ENCODE measurements around the gene SOX3.

Gene SOX3

DNA sequence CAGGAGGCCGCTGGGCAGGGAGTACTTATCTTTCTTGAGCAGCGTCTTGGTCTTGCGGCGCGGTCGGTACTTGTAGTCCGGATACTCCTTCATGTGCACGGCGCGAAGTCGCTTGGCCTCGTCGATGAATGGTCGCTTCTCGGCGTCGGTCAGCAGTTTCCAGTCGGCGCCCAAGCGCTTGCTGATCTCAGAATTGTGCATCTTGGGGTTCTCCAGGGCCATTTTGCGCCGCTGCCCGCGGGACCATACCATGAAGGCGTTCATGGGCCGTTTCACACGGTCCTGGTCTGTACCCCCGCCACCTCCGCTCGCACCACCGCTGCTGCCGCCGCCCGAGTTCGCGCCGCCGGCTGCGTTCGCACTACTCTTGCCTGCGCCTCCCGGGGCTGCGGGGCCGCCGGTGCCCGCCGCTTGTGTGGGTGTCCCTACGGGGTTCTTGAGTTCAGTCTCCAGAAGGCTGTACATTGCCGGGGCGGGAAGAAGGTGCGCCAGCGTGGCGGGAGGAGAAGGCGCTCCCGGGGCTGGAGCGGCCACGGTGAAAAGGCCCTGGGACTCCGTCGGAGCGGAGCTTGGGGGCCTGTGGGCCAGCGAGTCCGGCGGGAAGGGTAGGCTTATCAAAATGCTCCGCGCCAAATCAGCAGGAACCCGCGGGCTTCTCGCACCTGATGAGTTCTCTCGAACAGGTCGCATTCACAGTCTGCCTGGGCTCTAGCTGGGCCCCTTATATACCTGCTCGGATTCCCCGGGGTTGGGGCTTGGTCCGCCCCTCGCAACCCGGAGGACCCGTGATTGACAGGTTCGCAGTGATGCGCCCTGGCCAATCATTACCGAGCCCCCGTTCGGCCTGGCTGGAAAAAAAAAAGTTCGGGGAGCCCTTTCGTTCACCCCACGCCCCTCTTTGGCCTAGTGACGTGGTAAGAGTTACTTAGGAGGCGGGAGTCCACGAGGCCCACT, at the start of gene SOX3:
TSS of gene SOX3 (minus strand) at position 699 of the 954 bp plus-strand sequence. CDS start at position 690, 9 bp downstream.
- DNase-seq (ENCODE audit: low spot score) = no peak

DNA sequence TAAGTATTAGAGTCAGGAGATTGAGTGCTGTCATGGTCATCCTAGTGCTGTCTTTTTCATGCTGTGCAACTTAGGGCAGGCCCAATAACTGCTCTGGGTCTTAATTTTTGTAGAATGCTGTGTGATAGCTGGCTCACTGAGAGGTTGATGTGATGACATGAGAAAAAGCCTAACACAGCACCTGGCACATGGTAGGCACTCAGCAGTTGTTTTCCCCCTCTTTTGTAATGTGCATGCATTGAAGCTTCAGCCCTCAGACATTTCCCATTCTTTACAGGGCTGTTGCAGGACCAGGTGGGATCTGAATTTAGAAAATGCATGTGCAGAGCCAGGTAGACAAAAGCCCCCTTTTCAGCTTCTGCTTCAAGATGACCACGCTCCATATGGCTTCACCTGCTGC, 44.1 kb upstream of the SOX3 start:
- DNase-seq (ENCODE audit: low spot score) = no peak

DNA sequence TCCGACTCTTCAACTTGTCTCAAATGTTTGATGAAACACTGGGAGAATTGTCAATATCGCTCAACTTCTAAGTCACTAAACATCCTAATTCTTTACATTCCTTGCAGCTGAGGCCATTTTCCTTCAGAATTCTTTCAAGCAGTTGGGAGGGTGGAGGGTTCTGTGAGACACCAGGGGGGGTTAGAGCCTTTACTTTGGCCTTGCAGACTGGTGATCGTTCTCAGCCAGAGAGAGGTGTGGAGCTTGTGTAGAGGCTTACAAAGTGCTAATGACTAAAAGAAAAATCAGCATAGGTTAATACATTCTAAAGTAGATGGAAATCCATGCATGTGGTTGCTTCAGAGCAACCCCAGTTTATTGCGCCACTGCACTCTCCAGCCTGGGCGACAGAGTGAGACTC, 21.3 kb upstream of the SOX3 start:
- no peak for DNase-seq (ENCODE audit: low spot score)

DNA sequence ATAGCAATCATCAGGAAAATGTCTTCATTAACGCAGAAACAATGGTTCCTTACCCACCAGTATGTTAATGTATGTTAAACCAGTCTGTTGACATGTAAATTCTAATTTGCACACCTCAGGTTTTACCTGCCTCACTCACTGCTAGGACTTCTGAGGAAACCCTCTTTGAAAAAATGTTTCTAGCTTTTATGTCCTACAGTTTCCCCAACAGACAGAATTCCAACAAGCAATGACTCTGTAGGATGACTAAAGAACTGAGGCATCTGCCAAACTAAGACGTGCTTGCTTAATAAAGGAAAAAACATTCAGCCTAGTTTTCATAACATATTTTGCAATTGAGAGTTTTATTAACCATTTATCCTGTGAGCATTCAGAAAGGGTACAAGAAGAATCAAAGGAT, 20.6 kb upstream of the SOX3 start:
- DNase-seq (ENCODE audit: low spot score) = peak; percentile 39

DNA sequence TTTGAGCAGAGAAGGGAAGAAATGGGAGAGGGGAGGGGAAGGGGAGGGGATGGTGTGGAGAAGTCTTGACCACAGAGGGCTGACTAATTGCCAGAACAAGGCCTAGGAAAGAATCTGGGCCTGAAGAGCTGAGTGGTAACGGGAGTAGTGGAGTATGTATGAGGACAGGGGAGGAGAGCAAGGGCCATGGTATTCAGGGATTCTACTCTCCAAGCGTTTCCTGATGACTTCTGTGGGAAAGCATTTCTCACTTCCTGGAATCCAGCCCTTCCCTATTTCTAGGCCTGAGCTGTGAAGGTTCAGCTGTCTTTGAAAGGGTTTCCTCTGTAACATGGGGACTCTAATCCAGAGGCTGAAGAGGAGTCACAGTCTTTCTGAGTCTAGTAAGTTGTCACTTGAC, 19.7 kb upstream of the SOX3 start:
- DNase-seq (ENCODE audit: low spot score) = peak; percentile 39

DNA sequence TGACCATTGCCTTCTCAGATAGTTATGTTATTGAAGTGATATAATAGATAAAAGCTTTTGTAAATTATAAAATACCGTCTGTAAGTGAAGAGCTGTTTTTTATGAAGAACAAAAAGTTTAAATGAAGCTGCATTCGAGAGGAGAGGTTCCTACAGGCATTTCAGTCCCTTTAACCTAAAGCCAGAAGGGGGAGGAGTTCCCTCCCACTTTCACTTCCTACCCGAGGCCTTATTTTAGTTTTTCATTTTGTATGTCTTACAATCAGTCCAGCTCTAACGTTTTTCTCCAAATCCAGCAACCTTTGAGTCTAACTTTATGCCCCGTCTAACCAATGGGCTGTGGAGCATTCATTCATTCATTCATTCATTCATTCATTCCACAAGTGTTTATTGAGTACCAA, 16.5 kb upstream of the SOX3 start:
- no peak for DNase-seq (ENCODE audit: low spot score)

DNA sequence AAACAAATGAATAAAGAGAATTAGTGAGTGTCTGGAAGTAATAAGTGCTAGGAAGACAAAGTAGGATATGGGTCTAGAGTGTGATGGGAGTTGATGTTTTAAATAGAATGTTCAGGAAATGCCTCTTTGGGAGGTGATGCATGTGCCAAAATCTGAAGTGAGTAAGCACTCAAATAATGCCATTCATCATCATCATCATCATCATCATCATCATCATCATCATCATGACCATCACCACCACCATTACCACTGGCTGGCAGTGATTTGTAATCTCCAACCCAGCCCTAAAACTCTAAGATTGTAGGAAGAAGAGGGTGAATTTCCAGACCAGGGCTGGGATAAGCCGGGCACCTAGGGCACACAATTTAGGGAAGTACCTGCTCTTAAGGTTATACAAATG, 9.7 kb upstream of the SOX3 start:
- DNase-seq (ENCODE audit: low spot score) = no peak

DNA sequence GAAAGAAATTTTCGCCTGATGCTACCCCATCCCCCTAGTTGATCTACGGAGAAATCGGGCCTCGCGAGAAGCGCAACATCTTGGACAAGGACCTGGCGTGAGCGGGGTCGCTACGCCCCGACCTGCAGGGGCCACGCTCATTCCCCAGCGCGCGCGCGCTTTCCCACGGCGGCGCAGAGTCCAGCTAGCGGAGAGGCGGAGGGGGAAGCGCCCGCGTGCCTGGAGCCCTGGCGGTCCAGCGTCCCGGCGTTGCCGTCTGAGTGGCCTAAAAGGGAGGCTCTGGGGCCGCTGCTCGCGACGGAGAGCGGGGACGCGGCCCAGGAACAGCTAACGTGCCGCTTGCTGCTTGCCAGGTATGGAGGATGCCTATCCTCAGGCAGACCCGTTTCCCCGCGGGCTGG, 6.0 kb upstream of the SOX3 start:
- DNase-seq (ENCODE audit: low spot score) = no peak

DNA sequence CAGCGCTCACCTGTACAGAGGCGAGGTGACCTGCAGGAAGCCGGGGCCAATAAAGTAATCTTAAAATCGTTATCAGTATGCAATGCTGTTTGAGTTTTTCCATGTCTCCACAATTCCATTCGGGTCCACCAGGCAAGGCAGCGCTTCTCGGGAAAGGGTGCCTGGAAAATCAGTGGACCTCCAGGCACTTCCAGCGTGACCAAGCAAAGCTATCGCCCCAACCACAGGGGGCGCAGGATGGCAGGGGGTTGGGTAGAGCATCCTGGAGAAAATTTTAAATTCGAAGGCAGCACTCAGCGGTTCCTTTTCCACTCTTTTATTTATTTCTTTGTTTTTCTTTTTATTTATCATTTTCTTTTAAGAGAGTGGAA, 5.4 kb upstream of the SOX3 start:
- DNase-seq (ENCODE audit: low spot score) = no peak

DNA sequence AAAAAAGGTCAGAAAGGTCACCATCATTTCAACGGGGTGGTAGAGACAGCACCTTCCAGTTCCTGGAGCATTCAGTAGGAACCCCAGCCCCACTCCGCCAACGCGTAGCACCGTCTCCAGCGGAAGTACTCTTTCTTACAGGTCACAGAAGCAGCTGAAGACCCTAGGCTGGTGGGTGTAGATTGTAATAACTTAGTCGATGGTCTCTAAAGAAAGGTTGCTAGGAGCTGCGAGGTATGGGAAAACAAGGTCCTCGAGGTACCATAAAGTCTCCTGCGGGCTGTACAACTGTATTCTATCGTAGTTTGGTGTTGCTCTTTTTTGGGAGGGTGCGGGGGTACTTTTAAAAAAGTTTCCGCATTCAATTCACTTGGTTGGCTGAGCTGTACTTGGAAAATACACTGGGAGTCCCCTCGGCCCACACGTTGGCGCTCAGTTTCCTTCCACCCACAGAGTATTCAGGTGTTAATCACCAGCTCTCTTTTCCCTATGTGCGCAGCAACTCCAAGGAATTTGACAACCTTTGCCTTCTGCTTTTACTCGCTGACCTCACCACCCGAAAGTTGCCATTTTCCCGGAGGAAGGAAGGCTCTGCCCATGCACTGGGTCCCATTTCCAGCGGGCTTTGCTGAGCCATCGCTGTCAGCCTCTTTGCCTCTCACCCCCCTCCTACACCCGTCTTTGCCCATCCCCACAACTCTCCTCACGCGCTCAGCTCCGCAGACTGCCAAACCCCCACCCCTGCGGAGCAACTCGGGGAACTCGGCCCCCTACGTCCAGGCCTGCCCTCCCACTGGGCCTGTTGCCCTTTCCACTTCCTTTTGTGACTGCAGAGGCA, 4.8 kb upstream of the SOX3 start:
- DNase-seq (ENCODE audit: low spot score) = no peak

DNA sequence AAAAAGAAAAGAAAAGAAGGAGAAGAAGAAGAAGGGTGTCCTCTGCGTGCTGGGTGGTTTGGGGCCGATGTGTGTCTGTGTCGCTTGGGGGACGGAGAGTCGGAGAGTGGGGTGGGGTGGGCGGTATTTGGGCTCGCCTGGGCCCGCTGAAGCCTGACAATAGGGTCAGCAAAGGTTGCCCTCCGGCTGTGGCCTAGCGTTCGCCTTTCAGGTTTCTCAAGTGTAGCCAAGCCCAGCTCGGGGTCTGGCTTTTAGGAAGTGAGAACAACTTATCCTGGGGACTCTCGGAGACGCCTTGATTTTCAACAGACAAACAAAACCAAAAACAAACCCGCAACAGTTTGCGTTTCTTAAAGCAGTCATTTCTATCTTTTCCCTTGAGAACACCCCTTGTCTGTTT, 4.1 kb upstream of the SOX3 start:
- no peak for DNase-seq (ENCODE audit: low spot score)

DNA sequence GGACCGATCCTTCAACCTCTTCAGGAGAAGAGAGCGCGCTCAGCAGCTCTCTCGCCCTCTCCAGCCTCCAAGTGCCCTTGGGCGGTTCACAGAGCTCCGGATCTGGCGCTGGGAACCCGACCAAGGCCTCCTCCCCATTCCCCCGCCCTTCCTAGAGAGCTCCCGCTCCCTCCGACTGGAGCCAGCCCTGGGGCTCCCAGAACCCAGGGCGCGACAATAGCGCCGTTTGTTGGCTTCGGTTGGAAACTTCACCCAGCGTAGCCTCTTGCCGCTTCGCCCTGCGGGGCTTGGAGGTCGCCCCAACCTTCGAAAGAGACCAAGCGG, 3.1 kb upstream of the SOX3 start:
- no peak for DNase-seq (ENCODE audit: low spot score)

DNA sequence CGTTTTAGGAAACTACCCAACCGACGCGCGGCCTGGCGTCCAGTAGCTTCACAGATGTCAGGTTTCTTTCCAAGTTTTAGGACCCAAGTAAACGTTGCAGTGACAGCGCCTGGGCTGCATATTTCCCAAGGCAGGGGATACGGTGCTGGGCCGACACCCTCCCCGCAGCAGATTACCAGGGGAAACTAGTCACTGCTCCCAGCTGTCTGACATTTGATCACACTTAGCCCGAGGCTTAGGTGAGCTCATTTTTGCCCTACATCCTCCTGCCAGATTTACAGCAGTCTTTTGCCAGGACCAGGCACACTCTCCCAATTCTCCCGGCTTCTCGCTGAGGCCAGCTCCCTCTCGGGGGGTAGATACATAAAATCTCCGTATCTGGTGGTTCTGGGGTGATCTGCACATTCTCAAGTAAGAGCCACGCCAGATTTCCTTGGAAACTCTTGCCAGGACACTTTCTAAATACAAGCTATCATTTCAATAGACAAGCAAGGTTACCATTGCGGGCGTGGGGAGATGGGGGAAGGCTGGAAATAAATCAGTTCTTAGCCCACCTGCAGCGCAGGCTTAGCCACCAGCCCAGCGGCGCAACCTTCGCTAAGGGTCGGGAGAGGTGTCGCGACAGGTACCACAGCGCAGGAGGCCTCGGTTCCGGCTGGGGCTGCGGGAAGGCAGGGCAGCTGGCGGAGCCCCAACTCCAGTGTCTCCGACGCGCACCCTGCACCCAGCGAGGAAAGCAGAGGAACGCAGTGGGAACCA, 2.5 kb upstream of the SOX3 start:
- no peak for DNase-seq (ENCODE audit: low spot score)

DNA sequence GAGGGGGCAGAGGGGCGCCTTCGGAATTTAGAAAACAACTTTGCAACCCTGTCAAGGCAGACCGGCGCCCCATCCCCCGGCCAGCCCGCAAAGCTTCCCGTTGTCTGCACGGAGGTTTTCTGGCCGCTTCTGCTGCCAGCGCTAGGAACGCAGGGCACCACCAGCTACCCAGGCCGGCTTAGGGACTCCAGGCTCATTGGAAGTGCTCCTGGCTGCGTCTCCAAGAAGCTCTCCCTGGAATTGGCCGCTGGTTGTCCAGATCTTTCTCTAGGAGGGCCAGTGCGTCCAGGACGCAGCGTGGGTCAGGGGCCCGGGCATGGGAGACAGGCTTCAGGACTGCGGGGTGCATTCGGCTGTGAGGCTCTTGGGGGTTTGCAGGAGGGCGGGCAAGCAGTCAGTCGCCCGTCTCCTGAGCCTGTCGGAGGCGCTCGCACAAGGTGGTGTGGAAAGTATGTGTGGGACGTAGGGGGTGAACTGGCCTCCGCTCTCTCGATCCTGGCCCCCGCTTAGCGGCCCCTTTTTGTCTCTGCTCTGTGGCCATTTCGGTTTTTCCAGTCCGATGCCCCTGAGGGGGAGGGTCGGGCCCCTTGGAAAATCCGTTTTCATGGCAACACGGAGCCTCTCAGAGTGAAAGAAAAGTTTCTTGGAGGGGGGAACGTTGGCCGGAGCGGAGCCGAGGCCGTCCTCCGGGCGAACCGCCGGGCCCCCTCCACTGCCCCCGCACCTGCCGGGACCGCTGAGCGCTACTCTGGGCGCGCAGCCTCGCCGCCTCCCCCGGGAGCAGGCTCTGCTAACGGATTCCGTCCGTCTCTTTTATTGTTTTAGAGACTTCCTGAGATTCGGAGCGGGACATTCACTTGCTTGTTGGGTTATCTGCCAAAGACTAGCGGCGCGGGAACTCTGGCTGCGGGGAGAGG, 810 bp upstream of the SOX3 start:
- no peak for DNase-seq (ENCODE audit: low spot score)

DNA sequence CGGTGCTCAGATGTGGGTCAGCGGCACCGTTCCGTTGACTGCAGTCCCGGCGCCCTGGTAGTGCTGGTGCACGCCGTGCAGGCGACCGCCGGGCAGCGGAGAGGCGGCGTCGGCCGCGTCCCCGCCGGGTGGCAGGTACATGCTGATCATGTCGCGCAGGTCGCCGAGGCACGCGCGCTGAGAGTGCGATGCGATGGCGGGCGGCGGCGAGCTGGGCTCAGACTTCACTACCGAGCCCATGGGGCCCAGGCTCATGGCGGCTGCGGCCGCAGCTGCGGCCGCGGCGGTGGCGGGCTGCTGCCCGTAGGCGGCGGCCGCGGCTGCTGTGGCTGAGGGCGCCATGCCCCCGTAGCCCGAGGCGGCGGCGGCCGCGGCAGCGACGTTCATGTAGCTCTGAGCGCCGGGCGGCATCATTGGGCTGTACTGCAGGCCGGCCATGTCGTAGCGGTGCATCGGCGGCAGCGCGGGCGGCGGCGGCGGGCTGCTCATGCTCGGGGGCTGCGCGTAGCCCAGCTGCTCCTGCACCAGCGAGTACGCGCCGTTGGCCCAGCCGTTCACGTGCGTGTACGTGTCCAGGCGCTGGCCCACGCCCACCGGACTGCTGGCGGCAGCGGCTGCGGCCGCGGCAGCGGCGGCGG, 1.0 kb downstream of the SOX3 start:
- peak; percentile 35 for DNase-seq (ENCODE audit: low spot score)

DNA sequence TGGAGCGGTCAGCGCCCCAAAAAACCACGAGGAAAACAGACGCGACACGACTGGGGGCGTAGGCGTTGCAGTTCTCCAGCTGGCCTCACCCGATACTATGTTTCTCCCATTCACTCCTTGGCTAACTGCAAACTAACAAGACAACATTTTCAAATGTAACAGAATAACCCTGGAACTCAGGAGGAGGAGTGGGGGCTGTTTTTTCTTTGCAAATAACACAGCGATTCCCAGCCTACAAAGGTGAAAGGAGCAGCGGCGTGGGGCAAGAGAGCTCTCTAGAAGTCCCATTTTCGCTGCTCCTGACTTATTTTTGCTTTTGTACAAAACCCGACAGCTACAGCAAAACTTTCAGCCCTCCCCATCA, 1.6 kb downstream of the SOX3 start:
- no peak for DNase-seq (ENCODE audit: low spot score)

DNA sequence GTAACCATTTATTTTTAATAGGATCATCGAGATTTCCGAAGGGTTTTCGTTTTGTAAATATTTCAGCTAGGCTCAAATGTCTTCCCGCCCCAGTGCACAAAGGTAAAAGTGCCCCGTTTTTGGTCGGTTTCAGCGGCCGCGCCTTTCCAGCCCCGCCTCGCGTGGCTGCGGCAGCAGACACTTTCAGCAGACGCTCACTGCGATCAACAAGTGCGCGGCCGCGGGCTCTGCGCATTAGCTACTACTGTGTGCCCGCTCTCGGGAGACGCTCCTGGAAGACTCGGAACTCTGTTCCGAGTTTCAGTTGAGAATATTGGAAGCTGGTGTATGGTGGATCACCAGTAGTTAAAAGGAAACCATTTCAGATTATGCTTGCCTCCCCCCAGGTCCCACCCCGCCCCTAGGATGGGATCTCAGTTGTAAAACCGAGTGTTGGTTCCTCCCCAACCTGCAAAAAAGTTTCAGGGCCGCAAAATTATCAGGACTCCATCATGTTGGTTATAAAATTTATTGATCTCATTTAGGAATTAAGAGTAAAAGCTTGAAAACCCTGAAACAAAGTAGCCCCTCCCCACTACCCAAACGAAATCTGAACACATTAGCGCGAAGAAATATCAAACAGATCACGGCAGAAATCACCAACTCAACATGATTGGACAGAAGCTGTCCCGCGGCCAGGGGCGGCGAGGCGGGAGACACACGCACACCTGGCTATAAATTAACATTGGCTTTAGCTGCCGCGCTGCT, 2.2 kb downstream of the SOX3 start:
- no peak for DNase-seq (ENCODE audit: low spot score)

DNA sequence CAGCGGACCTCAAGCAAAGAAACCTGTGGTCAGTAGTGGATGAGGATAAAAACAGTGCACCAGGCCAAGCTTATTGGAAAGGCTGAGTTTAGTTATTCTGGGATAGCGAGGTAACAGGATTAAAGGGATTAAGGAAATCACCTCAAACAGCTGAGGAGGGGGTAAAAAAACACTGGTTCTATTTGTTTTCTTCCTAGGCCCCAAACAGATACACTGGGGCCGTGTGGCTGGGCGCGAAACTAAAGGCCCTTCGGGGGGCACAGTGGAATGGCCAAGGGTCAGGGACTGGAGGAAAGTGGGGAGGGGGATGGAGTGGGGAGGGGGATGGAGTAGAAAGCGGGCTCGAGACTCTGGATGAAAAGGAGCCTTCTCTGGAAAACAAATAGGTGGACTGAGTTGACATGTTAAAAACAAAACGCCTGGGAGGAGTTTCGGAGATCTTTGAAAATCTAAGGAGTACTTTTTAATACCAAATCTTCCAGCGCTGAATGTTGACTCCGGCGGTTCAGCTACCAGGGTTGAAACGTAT, 2.9 kb downstream of the SOX3 start:
- DNase-seq (ENCODE audit: low spot score) = no peak

DNA sequence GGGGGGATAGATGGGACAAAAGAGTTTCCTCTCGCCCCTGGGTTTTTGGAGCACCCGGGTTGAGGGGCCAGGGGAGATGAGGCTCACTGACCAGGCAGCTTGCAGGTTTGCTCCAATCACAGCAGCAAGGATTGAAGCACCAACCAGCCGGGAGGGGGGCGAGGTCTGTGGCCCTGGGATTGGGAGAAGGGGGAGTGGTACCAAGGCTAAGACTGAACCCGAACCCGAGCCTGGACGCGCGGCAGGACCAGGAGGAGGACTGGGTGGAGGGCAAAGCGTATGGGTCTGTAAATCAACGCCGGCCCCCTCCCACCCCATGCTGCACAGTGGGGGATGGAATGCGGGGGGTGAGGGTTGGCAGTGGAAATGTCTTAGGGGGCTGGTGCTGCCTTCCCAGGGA, 3.5 kb downstream of the SOX3 start:
- DNase-seq (ENCODE audit: low spot score) = no peak

DNA sequence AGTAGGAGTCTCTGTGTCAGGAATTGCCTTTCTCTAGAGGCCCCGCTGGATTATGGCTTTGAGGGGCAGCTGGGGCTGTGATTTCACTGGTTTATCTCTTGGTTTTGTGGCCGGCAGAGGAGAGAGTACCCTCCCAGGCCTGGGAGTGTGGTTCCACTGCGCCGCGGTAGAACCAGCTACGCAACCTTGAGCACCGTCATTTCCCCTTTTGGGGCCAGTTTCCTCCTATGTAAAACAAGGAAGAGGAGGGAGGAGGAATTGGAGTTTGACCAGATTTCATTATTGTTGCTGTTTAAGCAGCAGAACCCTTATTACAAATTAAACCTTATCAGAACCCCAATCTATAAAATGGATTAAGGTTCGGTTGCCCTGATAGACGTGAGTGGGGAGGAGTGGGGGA, 4.4 kb downstream of the SOX3 start:
- no peak for DNase-seq (ENCODE audit: low spot score)

All from GM03348 (cell line).